B cell (primary cell): Measurements from ENCODE around the gene PLEKHA5. TPM values are rescaled to one million over a fixed set of nuclear protein-coding genes. Genes with fewer than 3 reads are reported as not detected.

Experiments used
- ATAC-seq: fragments of 200-7000 bp; cut with Tn5 transposase; one replicate; pipeline ENCODE4 v1.10.0; 2021; ENCODE audit warnings: low read depth, mild to moderate bottlenecking, moderate number of reproducible peaks, moderate library complexity
- CTCF ChIA-PET: fragments of 350-600 bp; sonication (Branson Sonifier 250); formaldehyde crosslinking; loops from one replicate; lab custom pipeline; 2021; ENCODE audit warnings: antibody characterized with exemption, inconsistent platforms; lab: Charles Lee
- POLR2A ChIA-PET: fragments of 350-600 bp; sonication (Branson Sonifier 250); formaldehyde crosslinking; loops from one replicate; lab custom pipeline; 2021; ENCODE audit warnings: antibody characterized with exemption; lab: Charles Lee
- DNase-seq: peaks from one replicate; pipeline ENCODE4 v3.0.0; 2013
- H2AFZ ChIP-seq: 2 replicates; pipeline ENCODE4 v1.6.1; 2012; ENCODE audit warnings: mild to moderate bottlenecking, low read depth, low read length; ENCODE audit not compliant: insufficient read depth, poor library complexity, severe bottlenecking
- H3K27ac ChIP-seq, 2 donors: 1 replicate in 1 of 2; 2 replicates in 1 of 2; pipeline ENCODE4 v1.5.1; 2012 to 2013; ENCODE audit warnings: low read length in 2 of 2, mild to moderate bottlenecking in 2 of 2, moderate library complexity in 1 of 2
- H3K27me3 ChIP-seq, 4 experiments: fragments of 200-600 bp in 1 of 4; sonication (generic) in 1 of 4; replicated peaks in 1 of 4; 1 replicate in 2 of 4; 2 replicates in 2 of 4; pipeline versions ENCODE4 v1.6.1 to v1.7.0; 2013 to 2016; ENCODE audit warnings: low read length in 3 of 4, mild to moderate bottlenecking in 2 of 4, mixed read lengths in 1 of 4, moderate library complexity in 1 of 4; ENCODE audit not compliant: insufficient read depth in 4 of 4, control insufficient read depth in 3 of 4; ENCODE audit errors: control extremely low read depth in 1 of 4
- H3K36me3 ChIP-seq, 2 experiments: replicated peaks in 1 of 2; 1 replicate in 1 of 2; 2 replicates in 1 of 2; pipeline versions ENCODE4 v1.6.1 to v1.7.1; 2013; ENCODE audit warnings: low read length in 1 of 2; ENCODE audit not compliant: insufficient read depth in 2 of 2, control insufficient read depth in 1 of 2; ENCODE audit errors: control extremely low read depth in 1 of 2, extremely low read depth in 1 of 2
- H3K4me1 ChIP-seq, 2 donors: fragments of 200-600 bp in 1 of 2; sonication (generic) in 1 of 2; 1 replicate in 1 of 2; 2 replicates in 1 of 2; pipeline versions ENCODE4 v1.5.1 to v1.6.1; 2013 to 2017; ENCODE audit warnings: low read length in 2 of 2; ENCODE audit not compliant: control insufficient read depth in 2 of 2, insufficient read depth in 2 of 2
- H3K4me2 ChIP-seq: replicated peaks from 2 replicates; pipeline ENCODE3; 2012; ENCODE audit warnings: mild to moderate bottlenecking, low read depth, low read length; ENCODE audit not compliant: poor library complexity, severe bottlenecking
- H3K4me3 ChIP-seq, 5 experiments: fragments of 200-600 bp in 1 of 5; sonication (generic) in 1 of 5; 1 replicate in 3 of 5; 2 replicates in 2 of 5; pipeline versions ENCODE4 v1.5.1 to v1.7.0; 2011 to 2016; ENCODE audit warnings: low read length in 4 of 5, mild to moderate bottlenecking in 4 of 5, low read depth in 2 of 5, control low read depth in 1 of 5, moderate library complexity in 1 of 5; ENCODE audit not compliant: insufficient read depth in 1 of 5; ENCODE audit errors: control extremely low read depth in 1 of 5, extremely low read depth in 1 of 5
- H3K79me2 ChIP-seq: fragments of 200-600 bp; sonication (generic); one replicate; pipeline ENCODE4 v1.6.0; 2016; ENCODE audit warnings: low read length; ENCODE audit not compliant: control insufficient read depth, insufficient read depth
- H3K9ac ChIP-seq: fragments of 200-600 bp; sonication (generic); 2 replicates; pipeline ENCODE4 v1.6.1; 2017; ENCODE audit warnings: mild to moderate bottlenecking, low read length, moderate library complexity
- H3K9me3 ChIP-seq, 3 donors: one replicate each; pipeline versions ENCODE4 v1.6.1 to v1.7.1; 2013; ENCODE audit warnings: low read length in 2 of 3; ENCODE audit not compliant: control insufficient read depth in 2 of 3, insufficient read depth in 1 of 3; ENCODE audit errors: control extremely low read depth in 1 of 3
- H4K20me1 ChIP-seq: 2 replicates; pipeline ENCODE4 v1.6.0; 2012; ENCODE audit warnings: mild to moderate bottlenecking, low read length; ENCODE audit not compliant: insufficient read depth, control insufficient read depth, poor library complexity, severe bottlenecking
- H3K27ac Mint-ChIP-seq: one replicate; pipeline ENCODE4 v1.8.0; 2021; ENCODE audit warnings: mixed read lengths
- H3K27me3 Mint-ChIP-seq: one replicate; pipeline ENCODE4 v1.8.0; 2021; ENCODE audit warnings: mixed read lengths
- H3K4me1 Mint-ChIP-seq: one replicate; pipeline ENCODE4 v1.8.0; 2021; ENCODE audit warnings: mixed read lengths
- H3K4me3 Mint-ChIP-seq: one replicate; pipeline ENCODE4 v1.8.0; 2021; ENCODE audit warnings: mixed read lengths
- H3K9me3 Mint-ChIP-seq: one replicate; pipeline ENCODE4 v1.8.0; 2022; ENCODE audit warnings: mixed read lengths; ENCODE audit not compliant: insufficient read depth
- CTCF ChIP-seq: fragments of 200-600 bp; IDR thresholded peaks from one replicate; pipeline ENCODE4 v1.8.0; 2022; ENCODE audit warnings: antibody characterized with exemption, mild to moderate bottlenecking
- EZH2 ChIP-seq: IDR thresholded peaks from 2 replicates; pipeline ENCODE4 v1.6.1; 2012; ENCODE audit warnings: borderline replicate concordance, low read depth, mild to moderate bottlenecking, moderate library complexity, low read length; ENCODE audit not compliant: insufficient read depth, poor library complexity, severe bottlenecking
- WGBS: methylation state at CpG from one replicate; pipeline ENCODE4 v1.1.5; 2013; ENCODE audit warnings: missing lambda C conversion rate; ENCODE audit not compliant: insufficient coverage; 5-methylcytosine and 5-hydroxymethylcytosine counted together
- intact Hi-C: fragments of 100-400 bp; cut with micrococcal nuclease; formaldehyde crosslinking; loops from one replicate; pipeline ENCODE4 v1.10.0; 2022
- polyA plus RNA-seq: library from polyadenylated mRNA; depleted of rRNA; stranded (reverse); fragments of >200 nt; gene quantifications from 2 replicates; pipeline ENCODE4 v1.2.3, GENCODE V29; 2012
- total RNA-seq, 2 donors: library from RNA; stranded (reverse); fragments of 120-200 nt in 1 of 2; gene quantifications; 1 replicate in 1 of 2; 2 replicates in 1 of 2; pipeline versions ENCODE4 v1.2.3 to v1.2.4, GENCODE V29; 2013 to 2022

PLEKHA5 gene
- total and polyA plus RNA-seq, 2 donors (not counting 1 experiment from before 2014, with no cell fraction given) = 0.03 to 0.22 TPM

- Histone ChIP-seq H3K27ac (no peak overlapping the region), H3K36me3 (no peaks in the 10 kb centered on the region), H3K4me1 (no peaks in the 10 kb centered on the region), H3K27me3 (no peaks in the 10 kb centered on the region), H2AFZ (no peak overlapping the region), H4K20me1 (no peaks in the 10 kb centered on the region), H3K79me2 (no peaks in the 10 kb centered on the region), H3K4me3 (no peak overlapping the region), H3K9ac (no peak overlapping the region), H3K4me2 (no peak overlapping the region), H3K9me3 (peaks cover 0 to 10% (median 0%) of the 10 kb centered on the region in 3 donors)
- no peak for DNase-seq
- Mint-ChIP-seq H3K27me3 (no peaks in the 10 kb centered on the region), H3K27ac (no peak overlapping the region), H3K9me3 (no peaks in the 10 kb centered on the region), H3K4me1 (no peaks in the 10 kb centered on the region), H3K4me3 (no peak overlapping the region)
- CTCF ChIA-PET = no interaction called here
- no peak for ATAC-seq
- intact Hi-C loops = no loop called here
- TF ChIP-seq CTCF (no peak), EZH2 (no peak)
- POLR2A ChIA-PET = no interaction called here
- WGBS = 99% methylated on average over 23 of the region's 24 CpGs
Observed at GRCh38 chr12:19107750-19108149, 21.8 kb upstream of the PLEKHA5 start.

- intact Hi-C loops = no loop called here
- no peaks in the 10 kb centered on the region for H3K9me3 Mint-ChIP-seq
- H3K9ac ChIP-seq = no peak overlapping the region
- no peak overlapping the region for H3K27ac ChIP-seq
- H3K9me3 ChIP-seq = peaks cover 0 to 10% (median 0%) of the 10 kb centered on the region in 3 donors
- H3K4me1 Mint-ChIP-seq = no peaks in the 10 kb centered on the region
- H2AFZ ChIP-seq = no peak overlapping the region
- H3K27me3 Mint-ChIP-seq = no peaks in the 10 kb centered on the region
- H3K4me1 ChIP-seq = no peaks in the 10 kb centered on the region
- no peak for DNase-seq
- H3K4me2 ChIP-seq = no peak overlapping the region
- no peaks in the 10 kb centered on the region for H4K20me1 ChIP-seq
- ATAC-seq = no peak
- no peaks in the 10 kb centered on the region for H3K27me3 ChIP-seq
- ChIA-PET CTCF (no interaction called here), POLR2A (no interaction called here)
- H3K4me3 Mint-ChIP-seq = no peak overlapping the region
- no peaks in the 10 kb centered on the region for H3K36me3 ChIP-seq
- H3K4me3 ChIP-seq = no peak overlapping the region
- TF ChIP-seq EZH2 (no peak), CTCF (no peak)
- H3K79me2 ChIP-seq = no peaks in the 10 kb centered on the region
- H3K27ac Mint-ChIP-seq = no peak overlapping the region
- WGBS = 100% methylated on average over 1 of the region's 3 CpGs
Observed at GRCh38 chr12:19110221-19110940, 19.2 kb upstream of the PLEKHA5 start.
